Duodenal mucosa (tissue), 2 donors: ENCODE results near the gene NDUFS8.

Experiments
- H3K27ac ChIP-seq: one replicate; pipeline ENCODE4 v1.7.0; 2013; ENCODE audit warnings: low read depth, low read length
- H3K27me3 ChIP-seq, 2 donors: one replicate each; pipeline ENCODE4 v1.7.0; 2013; ENCODE audit warnings: low read length in 2 of 2, control low read depth in 1 of 2; ENCODE audit not compliant: insufficient read depth in 2 of 2, control insufficient read depth in 1 of 2
- H3K36me3 ChIP-seq, 2 donors: one replicate each; pipeline ENCODE4 v1.7.0; 2013; ENCODE audit warnings: low read length in 2 of 2, control low read depth in 1 of 2; ENCODE audit not compliant: insufficient read depth in 2 of 2, control insufficient read depth in 1 of 2
- H3K4me1 ChIP-seq, 2 donors: one replicate each; pipeline ENCODE4 v1.7.0; 2013; ENCODE audit warnings: low read length in 2 of 2, control low read depth in 1 of 2; ENCODE audit not compliant: insufficient read depth in 2 of 2, control insufficient read depth in 1 of 2
- H3K4me3 ChIP-seq, 2 donors: one replicate each; pipeline ENCODE4 v1.7.0; 2013; ENCODE audit warnings: low read length in 2 of 2, low read depth in 1 of 2
- H3K9ac ChIP-seq, 2 donors: one replicate each; pipeline ENCODE4 v1.7.0; 2013; ENCODE audit warnings: low read length in 2 of 2, low read depth in 1 of 2
- H3K9me3 ChIP-seq, 2 donors: one replicate each; pipeline ENCODE4 v1.7.0; 2013; ENCODE audit warnings: low read length in 2 of 2, control low read depth in 1 of 2; ENCODE audit not compliant: control insufficient read depth in 1 of 2

The NDUFS8 gene

GRCh38 chr11:68049509-68050370, 19.3 kb downstream of the NDUFS8 start:
- no peaks in the 10 kb centered on the region for H3K9me3 ChIP-seq
- H3K27ac ChIP-seq = no peak overlapping the region
- no peaks in the 10 kb centered on the region for H3K4me1 ChIP-seq
- peaks cover 20 to 77% of the 10 kb centered on the region in 2 donors for H3K36me3 ChIP-seq
- no peaks in the 10 kb centered on the region for H3K27me3 ChIP-seq
- no peak overlapping the region for H3K4me3 ChIP-seq
- no peak overlapping the region for H3K9ac ChIP-seq

GRCh38 chr11:68050371-68050841, 19.9 kb downstream of the NDUFS8 start:
- no peak overlapping the region for H3K4me3 ChIP-seq
- no peak overlapping the region for H3K9ac ChIP-seq
- no peaks in the 10 kb centered on the region for H3K27me3 ChIP-seq
- H3K4me1 ChIP-seq = no peaks in the 10 kb centered on the region
- peaks cover 15 to 72% of the 10 kb centered on the region in 2 donors for H3K36me3 ChIP-seq
- no peak overlapping the region for H3K27ac ChIP-seq
- no peaks in the 10 kb centered on the region for H3K9me3 ChIP-seq

- no peak overlapping the region for H3K4me3 ChIP-seq
- H3K9ac ChIP-seq = no peak overlapping the region
- H3K27ac ChIP-seq = no peak overlapping the region
- H3K27me3 ChIP-seq = no peaks in the 10 kb centered on the region
- H3K4me1 ChIP-seq = no peaks in the 10 kb centered on the region
- peaks cover 15 to 68% of the 10 kb centered on the region in 2 donors for H3K36me3 ChIP-seq
- no peaks in the 10 kb centered on the region for H3K9me3 ChIP-seq
Observed at GRCh38 chr11:68051191-68052136, 21.0 kb downstream of the NDUFS8 start.

- Histone ChIP-seq H3K9ac (no peak overlapping the region), H3K4me1 (no peaks in the 10 kb centered on the region), H3K9me3 (no peaks in the 10 kb centered on the region), H3K27ac (no peak overlapping the region), H3K36me3 (peaks cover 15 to 68% of the 10 kb centered on the region in 2 donors), H3K4me3 (no peak overlapping the region), H3K27me3 (no peaks in the 10 kb centered on the region)
Observed at GRCh38 chr11:68052137-68052873, 21.8 kb downstream of the NDUFS8 start.

- Histone ChIP-seq H3K9ac (no peak overlapping the region), H3K9me3 (no peaks in the 10 kb centered on the region), H3K27ac (no peak overlapping the region), H3K4me1 (no peaks in the 10 kb centered on the region), H3K27me3 (no peaks in the 10 kb centered on the region), H3K4me3 (no peak overlapping the region), H3K36me3 (peaks cover 10 to 64% of the 10 kb centered on the region in 2 donors)
Observed at GRCh38 chr11:68053117-68053516, 22.6 kb downstream of the NDUFS8 start.

- H3K27ac ChIP-seq = no peak overlapping the region
- H3K4me3 ChIP-seq = no peak overlapping the region
- H3K27me3 ChIP-seq = no peaks in the 10 kb centered on the region
- peaks cover 10 to 61% of the 10 kb centered on the region in 2 donors for H3K36me3 ChIP-seq
- H3K4me1 ChIP-seq = no peaks in the 10 kb centered on the region
- no peaks in the 10 kb centered on the region for H3K9me3 ChIP-seq
- H3K9ac ChIP-seq = no peak overlapping the region
Observed at GRCh38 chr11:68053981-68054812, 23.7 kb downstream of the NDUFS8 start.

GRCh38 chr11:68056317-68057285, 26.1 kb downstream of the NDUFS8 start:
- Histone ChIP-seq H3K27ac (no peak overlapping the region), H3K9me3 (no peaks in the 10 kb centered on the region), H3K36me3 (peaks cover 5 to 49% of the 10 kb centered on the region in 2 donors), H3K27me3 (no peaks in the 10 kb centered on the region), H3K4me1 (no peaks in the 10 kb centered on the region), H3K9ac (no peak overlapping the region), H3K4me3 (no peak overlapping the region)

GRCh38 chr11:68057807-68058206, 27.3 kb downstream of the NDUFS8 start:
- Histone ChIP-seq H3K27ac (no peak overlapping the region), H3K4me1 (no peaks in the 10 kb centered on the region), H3K27me3 (no peaks in the 10 kb centered on the region), H3K9ac (no peak overlapping the region), H3K4me3 (no peak overlapping the region), H3K36me3 (peaks cover 17 to 50% of the 10 kb centered on the region in 2 donors), H3K9me3 (no peaks in the 10 kb centered on the region)
